Keratinocyte (primary cell): Measurements from ENCODE around the gene HYAL3.

Experiments used
- EZH2 ChIP-seq: IDR thresholded peaks from one replicate; pipeline ENCODE4 v1.6.1; 2012; ENCODE audit warnings: inconsistent platforms, mild to moderate bottlenecking, low read length, moderate library complexity
- TF ChIP-seq, protein P1 (sequence below), 3 experiments: IDR thresholded peaks in 1 of 3; conservative IDR thresholded peaks in 1 of 3; optimal IDR thresholded peaks in 1 of 3; 2 replicates in 2 of 3; 3 replicates in 1 of 3; pipeline versions ENCODE3 to v1.5.1; 2011; ENCODE audit warnings: low read length in 3 of 3, mild to moderate bottlenecking in 3 of 3, moderate library complexity in 2 of 3, control low read depth in 1 of 3, inconsistent platforms in 1 of 3; ENCODE audit not compliant: insufficient read depth in 2 of 3; ENCODE audit errors: extremely low read depth in 1 of 3

DNA sequence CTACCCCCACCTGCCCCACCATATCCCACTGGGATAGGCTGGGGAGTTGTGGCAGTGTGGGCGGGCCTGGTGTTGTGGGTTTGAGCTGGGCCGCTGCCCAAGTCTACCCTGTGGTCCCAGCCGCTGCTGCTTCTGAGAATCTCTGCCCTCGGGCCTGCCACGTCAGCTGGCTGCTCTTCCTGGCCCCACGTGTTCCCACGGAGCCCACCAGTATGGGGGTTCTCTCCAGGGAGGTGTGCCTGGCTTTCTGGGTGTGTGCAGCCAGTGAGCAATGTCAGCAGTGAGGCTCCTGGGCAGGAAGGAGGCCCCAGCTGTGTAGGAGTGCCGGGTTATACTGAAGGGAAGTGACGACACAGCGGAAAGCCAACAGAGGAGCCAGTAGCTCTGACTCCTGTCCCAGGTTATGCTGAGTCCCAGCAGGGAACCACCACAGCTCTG lies 52.7 kb downstream of the HYAL3 start:
- TF ChIP-seq, protein P1, sequence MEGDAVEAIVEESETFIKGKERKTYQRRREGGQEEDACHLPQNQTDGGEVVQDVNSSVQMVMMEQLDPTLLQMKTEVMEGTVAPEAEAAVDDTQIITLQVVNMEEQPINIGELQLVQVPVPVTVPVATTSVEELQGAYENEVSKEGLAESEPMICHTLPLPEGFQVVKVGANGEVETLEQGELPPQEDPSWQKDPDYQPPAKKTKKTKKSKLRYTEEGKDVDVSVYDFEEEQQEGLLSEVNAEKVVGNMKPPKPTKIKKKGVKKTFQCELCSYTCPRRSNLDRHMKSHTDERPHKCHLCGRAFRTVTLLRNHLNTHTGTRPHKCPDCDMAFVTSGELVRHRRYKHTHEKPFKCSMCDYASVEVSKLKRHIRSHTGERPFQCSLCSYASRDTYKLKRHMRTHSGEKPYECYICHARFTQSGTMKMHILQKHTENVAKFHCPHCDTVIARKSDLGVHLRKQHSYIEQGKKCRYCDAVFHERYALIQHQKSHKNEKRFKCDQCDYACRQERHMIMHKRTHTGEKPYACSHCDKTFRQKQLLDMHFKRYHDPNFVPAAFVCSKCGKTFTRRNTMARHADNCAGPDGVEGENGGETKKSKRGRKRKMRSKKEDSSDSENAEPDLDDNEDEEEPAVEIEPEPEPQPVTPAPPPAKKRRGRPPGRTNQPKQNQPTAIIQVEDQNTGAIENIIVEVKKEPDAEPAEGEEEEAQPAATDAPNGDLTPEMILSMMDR (optimal IDR thresholded peaks at IDR 0.05 in 1 of 3, IDR thresholded peaks at IDR 0.05 in 1 of 3, conservative IDR thresholded peaks at IDR 0.05 in 1 of 3; ENCODE audit: extremely low read depth in 1 of 3, insufficient read depth in 2 of 3, low read length in 3 of 3) = no peak
- TF ChIP-seq EZH2 = no peak
